Activated effector memory CD4-positive, alpha-beta T cell treated with anti-CD3 and anti-CD28 coated beads, Interleukin-2, amount 50 U/mL, for 16 hours (primary cell): ENCODE measurements around the gene SIPA1L3.
A peak's percentile ranks its signal among the peaks of the same experiment; 100 is the strongest.

ENCODE experiments used
- DNase-seq: peaks from one replicate; pipeline ENCODE4 v3.0.0-alpha.2; 2020

The SIPA1L3 gene

DNA sequence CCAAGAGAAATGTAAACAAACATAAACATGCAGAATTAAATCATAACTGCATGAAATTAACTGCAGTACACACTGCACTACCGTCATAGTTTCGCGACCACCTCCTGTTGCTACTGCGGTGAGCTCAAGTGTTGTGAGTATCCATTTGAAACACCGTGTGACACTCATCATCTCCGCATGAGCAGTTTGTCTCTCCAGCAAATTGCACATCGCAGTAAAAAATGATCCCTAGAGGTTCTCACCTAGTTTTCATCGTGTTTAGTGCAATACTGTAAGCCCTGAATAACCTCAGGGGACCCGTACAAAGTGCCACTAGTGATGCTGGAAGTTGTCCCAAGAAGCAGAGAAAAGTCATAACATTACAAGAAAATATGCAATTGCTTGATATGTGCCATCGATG, 169.3 kb downstream of the SIPA1L3 start:
- DNase-seq = no peak

DNA sequence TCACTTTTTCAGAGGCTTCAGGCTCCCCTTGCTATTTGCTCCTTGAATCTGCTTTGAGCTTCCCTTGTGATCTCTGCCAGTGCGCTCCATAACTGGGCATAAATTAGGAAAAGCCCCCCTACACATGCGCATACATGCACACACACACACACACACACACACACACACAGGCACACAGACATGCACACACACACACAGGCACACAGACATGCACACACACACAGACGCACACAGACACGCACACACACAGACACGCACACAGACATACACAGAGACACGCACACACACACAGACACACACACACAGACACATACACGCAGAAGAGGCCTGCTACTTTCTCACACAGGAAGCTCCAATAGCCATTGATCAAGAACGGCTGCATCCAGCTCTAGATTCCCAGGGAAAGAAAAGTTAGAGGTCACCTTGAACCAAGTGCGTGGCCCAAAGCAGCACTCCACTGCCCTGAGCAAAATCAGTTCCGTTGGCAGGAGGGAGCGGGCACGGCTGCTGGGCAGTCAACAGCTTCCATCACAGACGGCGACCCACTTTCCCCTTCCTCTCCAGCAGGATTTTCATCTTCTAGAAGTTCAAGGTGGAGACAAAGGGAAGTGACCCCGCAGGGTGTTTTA, 171.4 kb downstream of the SIPA1L3 start:
- DNase-seq = no peak

DNA sequence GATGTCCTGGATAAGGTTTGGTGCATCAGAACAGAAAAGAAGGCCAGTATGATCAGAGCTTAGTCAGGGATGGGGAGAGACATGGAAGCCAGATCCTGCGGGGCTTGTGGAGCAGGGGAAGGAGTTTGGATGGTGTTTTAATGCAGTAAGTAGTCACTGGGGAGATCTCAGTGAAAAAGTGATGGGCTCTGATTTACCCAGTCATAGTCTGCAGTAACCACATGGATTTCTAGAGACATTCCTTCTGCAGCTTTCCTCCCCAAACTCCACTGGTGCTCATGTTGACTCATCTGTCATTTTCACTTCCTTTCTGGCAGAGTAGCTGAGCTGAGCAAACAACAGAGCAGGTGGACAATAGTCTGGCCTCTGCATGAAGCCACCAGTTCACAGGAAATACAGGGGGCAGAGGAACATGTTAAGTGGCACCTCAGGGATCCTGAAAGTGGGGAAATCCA, 172.9 kb downstream of the SIPA1L3 start:
- DNase-seq = no peak

DNA sequence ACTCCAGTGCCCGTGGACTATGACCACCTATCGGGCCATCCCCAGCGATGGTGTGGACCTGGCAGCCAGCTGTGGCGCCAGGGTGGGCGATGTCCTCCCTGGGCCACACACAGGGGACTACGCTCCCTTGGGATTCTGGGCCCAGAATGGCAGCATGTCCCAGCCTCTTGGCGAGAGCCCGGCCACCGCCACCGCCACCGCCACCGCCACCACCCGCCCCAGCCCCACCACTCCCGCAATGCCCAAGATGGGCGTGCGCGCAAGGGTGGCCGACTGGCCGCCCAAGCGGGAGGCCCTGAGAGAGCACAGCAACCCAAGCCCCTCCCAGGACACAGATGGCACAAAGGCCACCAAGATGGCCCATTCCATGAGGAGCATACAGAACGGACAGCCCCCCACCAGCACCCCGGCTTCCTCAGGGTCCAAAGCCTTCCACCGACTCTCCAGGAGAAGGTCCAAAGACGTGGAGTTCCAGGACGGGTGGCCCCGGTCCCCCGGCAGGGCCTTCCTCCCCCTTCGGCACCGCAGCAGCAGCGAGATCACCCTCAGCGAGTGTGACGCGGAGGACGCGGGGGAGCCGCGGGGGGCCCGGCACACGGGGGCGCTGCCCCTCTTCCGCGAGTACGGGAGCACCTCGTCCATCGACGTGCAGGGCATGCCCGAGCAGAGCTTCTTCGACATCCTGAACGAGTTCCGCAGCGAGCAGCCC, 174.7 kb downstream of the SIPA1L3 start:
- no peak for DNase-seq

DNA sequence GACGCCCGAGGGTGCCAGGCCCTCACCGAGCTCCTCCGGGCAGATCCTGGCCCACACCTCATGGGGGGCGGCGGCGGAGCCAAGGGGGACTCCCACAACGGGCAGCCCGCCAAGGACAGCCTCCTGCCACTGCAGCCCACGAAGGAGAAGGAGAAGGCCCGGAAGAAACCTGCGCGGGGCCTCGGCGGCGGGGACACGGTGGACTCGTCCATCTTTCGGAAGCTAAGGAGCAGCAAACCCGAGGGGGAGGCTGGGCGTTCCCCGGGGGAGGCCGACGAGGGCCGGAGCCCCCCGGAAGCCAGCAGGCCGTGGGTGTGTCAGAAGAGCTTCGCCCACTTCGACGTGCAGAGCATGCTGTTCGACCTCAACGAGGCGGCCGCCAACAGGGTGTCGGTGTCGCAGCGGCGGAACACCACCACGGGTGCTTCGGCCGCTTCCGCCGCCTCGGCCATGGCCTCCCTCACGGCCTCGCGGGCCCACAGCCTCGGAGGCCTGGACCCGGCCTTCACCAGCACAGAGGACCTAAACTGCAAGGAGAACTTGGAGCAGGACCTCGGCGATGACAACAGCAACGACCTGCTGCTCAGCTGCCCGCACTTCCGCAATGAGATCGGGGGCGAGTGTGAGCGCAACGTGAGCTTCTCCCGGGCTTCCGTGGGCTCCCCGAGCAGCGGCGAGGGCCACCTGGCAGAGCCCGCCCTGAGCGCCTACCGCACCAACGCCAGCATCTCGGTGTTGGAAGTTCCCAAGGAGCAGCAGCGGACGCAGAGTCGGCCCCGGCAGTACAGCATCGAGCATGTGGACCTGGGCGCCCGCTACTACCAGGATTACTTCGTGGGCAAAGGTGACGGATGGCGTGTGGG, 175.5 kb downstream of the SIPA1L3 start:
- DNase-seq = no peak

DNA sequence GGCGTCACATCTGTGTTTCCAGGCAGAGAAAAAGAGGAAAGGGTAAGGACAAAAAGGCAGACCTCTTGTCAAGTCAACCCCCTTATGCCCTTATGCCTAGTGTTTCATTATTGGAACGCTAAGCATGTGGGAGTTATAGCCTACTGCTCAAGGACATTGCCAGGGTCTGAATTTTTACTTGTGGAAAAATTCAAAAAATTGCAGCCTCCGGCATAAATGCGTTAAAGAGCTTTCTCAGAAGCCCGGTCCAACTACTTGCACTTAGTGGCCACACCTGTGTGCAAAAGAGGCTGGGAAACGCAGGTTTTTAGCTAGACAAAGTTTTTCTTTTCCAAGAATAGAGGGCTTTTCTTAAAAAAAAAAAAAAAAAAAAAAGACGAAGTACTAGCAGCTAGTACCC, 177.2 kb downstream of the SIPA1L3 start:
- DNase-seq = no peak

DNA sequence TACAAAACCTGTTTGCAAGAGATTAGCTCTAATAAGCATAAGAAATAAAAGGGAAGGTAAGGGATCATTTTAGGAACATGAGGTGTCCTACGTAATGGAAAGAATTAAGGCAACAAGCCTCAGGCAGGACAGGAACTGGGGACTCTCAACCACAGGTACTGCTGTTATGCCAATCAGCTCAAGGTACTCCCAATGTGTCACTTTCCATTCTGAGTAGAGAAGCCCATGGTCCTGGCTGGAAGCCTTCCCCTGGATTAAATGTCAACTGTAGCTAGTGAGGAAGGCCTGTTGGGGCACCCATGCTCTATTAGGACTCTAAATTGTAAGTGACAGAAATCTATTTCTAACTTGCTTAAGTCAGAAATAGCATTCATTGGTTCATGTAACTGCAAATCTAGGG, 182.4 kb downstream of the SIPA1L3 start:
- DNase-seq = no peak

DNA sequence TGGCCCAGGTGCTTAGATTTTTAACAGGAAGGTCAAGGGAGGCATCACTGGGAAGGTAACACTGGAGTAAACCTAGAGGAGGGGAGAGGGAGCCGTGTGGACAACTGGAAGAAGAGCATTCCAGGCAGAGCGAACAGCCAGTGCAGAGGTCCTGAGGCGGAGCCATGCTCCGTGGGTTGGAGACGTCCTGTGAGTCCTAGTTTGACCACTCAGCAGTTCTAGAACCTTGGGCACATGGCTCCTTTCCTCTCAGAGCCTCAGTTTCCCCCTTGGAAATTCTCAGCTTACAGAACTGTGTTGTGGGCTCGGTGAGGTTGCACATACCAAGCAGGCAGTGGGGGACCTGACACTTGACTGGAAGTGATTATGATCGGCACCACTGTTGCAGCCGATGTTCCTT, 186.1 kb downstream of the SIPA1L3 start:
- DNase-seq = no peak

DNA sequence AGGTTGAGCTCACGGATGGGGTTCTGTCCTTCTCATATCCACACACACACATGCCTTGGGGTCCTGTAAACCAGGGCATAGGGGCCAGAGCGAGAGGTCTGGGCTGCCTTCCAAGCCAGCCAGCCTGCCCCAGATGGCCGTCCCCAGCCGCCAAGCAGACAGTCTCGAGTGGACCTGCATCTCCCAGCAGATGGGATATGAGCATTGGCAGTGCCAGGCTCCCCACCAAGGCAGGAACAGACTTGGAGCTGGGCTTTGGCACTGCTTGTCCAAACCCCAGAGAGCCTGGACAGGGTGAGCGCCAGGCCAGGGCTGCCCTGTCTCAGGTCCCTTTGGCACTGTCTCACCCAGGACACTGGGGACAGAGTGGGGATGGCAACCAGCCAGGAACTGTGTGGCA, 186.6 kb downstream of the SIPA1L3 start:
- DNase-seq = no peak

DNA sequence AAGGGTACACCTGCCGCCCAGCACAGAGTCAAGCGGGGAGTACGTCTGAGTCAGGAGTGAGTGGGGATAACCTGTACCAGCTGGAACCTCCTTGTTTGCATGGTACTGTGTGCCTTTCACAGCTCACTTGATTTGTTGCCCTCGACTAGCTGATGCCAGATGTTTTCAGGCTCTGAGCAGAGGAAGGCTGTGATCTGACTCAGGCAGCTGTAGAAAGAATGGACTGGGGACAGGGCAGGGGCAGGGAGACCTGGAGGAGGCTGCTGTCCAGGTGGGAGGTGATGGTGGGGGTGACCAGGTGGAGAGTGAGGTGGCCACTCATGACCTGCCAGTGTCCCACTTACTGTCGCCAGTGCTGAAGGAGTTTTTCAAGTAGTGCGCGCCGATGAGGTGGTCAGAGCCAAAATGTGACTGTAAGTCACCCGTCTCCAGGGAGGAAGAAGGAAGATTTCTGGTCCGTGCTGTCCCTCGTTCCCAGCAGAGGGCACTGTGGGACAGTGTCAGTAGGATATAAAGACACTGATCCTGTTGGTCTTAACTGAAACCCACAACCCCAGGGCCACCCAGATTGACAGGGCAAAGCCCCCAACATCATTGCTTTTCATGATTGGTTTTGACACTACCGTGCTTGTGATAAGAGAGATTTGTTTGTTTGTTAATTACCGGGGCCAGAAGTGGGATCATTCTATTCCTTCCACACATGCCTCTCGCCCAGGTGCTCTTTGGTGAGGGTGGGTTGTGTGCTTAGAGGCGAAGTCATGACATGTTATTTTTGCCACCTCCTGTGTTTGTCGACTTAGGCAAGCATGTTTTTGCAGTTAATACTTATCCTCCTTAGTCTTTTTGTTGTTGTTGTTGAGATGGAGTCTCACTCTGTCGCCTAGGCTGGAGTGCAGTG, 188.7 kb downstream of the SIPA1L3 start:
- peak; percentile 78 for DNase-seq

DNA sequence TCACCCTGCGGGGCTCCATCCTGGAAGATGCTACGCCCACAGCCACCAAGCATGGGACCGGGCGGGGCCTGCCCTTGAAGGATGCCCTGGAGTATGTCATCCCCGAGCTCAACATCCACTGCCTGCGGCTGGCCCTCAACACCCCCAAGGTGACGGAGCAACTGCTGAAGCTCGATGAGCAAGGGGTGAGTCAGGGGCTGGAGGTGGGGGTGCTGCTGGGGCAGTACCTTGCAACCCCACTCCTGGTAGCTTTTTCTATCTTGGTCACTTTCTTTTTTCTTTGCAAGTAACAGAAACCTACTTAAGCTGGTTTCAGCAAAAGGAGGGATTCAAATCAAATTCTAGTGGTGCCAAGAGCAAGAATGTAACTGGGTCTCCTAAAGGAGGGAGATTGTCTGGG, 193.0 kb downstream of the SIPA1L3 start:
- no peak for DNase-seq

DNA sequence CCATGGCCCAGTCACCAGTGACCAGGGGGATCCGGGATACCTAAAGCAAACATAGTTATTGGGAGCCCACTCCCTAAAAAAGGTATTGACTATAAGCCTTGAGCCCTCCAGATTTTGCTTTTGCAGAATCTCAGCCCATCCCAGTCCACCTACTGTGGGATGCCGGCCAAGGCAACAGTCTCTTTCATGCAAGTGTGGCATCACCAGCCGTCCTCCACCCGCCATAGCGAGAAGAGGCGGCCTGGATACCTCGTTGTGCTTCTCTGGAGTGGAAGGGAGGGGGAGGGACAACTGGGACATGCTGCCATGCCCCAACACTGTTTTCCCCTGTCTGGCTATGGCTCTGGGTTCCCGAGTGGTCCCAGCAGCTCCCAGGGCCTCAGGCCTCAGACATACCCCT, 193.6 kb downstream of the SIPA1L3 start:
- no peak for DNase-seq

DNA sequence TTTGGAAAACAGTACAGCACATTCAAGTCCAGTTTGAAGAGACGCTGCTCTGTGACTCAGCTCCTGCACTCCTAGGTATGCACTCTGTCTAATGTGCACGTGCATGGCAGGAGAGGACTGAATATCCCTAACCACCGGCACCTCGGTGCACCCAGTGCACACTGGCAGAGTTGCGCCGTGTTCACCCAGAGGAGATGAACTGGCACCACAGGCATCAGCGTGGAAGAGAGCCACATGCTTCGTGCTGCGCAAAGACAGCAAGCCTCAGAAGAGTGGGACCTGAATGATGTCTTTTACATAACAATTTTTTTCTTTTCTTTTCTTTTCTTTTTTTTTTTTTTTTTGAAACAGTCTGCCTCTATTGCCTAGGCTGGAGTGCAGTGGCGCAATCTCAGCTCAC, 194.7 kb downstream of the SIPA1L3 start:
- no peak for DNase-seq

DNA sequence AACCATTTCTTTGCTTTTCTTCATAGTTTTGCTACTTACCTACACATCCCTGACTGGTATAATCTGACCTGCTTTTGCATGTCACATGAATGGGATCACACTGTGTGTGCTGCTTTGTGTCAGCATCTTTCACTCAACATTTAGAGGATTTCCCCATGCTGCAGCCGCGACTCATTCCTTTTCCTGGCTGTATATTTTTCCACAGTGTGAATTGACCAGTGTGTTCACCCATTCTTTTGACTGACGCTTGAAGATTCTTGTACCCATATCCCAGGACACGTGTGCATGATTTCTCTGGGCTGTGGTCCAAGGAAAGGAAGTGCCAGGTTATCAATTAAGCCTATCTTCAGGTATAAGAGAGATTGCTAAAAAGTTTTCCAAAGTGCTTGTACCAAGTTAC, 198.6 kb downstream of the SIPA1L3 start:
- DNase-seq = no peak

DNA sequence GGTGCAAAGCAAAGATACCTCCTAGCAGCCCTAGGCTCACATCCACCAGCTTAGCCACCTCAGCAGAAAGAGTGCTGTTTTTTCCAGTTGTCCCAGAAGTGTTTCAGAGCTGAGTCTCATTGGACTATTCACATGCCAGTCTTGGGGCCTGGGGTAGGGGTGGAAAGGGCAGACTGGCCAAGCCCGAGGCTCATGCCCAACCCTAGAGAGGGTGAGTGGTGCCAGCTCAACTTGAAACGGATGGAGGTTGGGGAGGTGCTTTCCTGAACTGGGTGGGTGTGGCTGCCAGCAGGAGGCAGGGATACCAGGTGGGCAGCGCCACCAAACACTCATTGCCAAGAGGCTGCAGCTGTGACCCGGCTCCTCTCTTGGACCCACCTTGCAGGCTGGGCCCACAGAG, 200.1 kb downstream of the SIPA1L3 start:
- no peak for DNase-seq

DNA sequence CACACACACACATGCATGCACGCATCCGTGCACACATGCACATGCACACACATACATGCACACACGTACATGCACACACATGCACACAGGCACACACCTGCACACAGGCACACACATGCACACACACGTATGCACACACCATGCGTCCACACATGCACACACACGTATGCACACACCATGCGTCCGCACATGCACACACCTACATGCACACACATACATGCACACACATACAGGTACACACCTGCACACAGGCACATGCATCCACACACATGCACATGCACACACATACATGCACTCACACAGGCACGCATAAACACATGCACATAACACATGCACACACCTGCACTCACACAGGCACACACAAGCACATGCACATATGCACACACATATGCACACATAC, 204.9 kb downstream of the SIPA1L3 start:
- no peak for DNase-seq

DNA sequence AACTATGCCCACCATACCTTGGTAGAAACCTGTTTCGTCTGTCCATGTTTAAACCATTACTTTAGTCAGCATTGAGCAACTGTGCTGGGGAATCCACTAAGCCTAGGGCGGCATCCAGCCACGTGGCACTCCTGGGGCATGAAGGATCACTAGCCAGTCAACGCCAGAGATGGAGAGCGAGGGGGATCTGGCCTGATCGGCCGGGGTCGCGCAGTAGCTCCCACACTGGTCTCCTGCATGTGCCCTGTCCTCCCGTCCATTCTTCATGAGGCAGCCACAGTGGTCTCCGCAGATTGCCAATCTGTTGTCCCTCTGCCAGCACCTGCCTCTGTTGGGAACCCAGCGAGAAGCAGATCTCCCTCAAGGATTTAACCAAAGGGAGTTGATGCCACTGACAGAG, 207.6 kb downstream of the SIPA1L3 start:
- no peak for DNase-seq

DNA sequence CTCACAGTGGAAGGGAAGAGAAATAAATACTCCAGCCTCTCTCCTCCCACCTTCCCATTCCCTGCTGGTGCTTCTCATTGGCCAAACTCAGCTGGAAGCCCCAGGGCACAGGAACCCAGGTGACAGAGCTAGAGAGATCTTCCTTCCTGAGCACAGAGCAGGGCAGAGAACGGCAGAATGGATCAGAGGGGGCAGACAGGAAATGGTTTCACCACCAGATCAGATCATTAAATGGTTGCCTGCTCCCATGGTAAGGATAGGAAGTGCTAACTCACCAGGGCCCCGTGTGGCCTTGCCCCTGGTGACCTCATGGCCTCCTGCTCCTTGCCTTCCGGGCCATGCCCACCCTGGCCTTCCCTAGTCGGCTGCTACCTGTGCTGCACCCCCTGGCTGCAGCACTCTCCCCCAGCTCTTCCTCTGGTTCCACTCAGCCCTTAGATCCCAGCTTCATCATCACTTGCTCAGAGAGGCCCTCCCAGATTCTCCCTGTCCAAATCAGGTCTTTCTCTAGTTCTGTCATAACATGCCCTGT, 208.3 kb downstream of the SIPA1L3 start:
- no peak for DNase-seq

DNA sequence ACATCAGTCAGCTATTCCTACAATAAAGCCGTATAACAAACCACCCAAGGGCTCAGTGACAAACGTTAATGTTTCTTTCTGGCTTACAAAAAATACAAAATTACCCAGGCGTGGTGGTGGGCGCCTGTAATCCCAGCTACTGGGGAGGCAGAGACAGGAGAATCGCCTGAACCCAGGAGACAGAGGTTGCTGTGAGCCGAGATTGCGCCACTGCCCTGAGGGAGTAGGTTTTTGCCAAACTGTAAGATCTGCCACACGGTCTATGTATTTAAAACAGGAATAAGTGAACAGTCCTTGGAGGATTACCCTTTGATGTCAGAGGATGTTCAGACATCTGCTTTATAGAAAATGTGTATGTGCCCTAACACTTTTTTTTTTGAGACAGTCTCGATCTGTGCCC, 211.2 kb downstream of the SIPA1L3 start:
- DNase-seq = no peak

DNA sequence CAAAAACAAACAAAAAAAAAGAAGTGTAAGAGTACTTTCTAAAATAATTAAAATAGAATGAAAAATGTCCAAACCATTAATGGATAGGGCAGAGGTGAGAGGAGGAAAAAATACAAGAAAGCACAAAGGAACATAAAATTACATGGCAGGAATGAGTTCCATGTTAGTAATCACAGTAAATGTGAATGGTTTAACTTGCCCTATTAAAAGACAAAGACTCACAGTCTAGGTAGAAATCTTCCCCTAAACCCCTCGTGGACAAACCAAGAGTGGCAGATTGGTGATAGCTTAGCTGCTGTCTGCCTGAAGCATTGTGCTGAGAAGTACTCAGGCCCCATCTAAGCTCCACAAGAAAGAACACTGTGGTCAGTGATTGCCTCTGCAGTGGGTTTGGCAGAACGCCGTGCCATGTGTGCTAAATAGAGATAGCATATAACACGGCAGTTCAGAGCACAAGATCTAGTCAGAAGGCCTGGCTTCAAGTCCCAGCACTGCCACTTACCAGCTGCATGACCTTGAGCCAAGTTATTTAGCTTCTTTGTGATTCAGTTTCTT, 213.5 kb downstream of the SIPA1L3 start:
- DNase-seq = no peak

DNA sequence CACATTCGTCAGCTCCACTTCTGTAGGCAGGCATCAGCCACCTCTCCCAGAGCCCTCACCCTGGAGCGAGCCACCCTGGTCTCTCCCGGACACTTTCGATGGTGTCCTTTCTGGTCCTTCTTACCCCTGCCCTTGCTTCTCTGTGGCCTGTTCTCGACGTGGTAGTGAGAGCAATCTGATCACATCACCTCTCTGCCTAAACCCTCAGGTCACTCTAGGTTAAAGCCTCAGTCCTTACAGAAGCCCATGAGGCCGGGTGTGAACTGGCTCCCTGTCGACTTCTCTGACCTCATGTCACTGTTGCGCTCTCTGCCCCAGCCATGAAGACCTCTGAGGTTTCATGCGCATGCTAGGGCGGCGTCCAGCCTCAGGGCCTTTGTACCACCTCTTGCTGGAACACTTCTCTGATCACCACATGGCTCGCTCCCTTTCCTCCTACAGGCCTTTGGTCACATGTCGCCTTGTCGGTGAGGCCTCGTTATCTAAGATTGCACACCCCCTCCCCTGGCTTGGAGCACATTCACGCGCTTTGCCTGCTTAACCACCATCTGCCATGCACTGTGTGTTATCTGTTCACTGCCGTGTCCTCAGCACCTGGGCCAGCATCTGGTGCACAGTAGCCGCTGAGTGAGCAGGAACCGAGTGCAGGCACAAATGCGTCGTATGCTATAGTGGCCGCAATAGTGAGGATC, 215.5 kb downstream of the SIPA1L3 start:
- DNase-seq = no peak

DNA sequence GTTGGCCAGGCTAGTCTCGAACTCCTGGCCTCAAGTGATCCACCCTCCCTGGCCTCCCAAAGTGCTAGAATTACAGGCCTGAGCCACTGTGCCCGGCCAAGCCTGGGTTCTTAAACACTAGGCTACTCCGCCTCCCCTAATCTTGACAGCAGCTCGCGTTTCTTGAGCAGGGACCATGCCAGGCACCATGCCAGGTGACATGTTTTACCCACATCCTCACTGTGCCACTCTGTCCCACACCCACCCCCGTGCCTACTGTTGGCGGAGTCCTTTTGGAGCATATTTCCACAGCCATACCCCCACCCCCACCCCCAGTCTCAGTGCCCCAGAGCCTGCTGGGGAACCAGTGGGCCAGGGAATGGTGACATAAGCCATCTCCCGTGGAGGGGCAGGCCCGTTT, 218.2 kb downstream of the SIPA1L3 start:
- DNase-seq = no peak
